HG03039 (cell line): ENCODE measurements around the gene ANO2.
"Not testable (repeated sequence)": the region's sequence is repeated elsewhere in the genome, so short reads cannot be mapped to it uniquely, and the experiment has no call there.

Source experiments
- ATAC-seq: cut with Tn5 transposase; IDR thresholded peaks from one replicate; pipeline ENCODE4 v1.9.1; 2021; ENCODE audit warnings: mild to moderate bottlenecking, moderate library complexity; ENCODE audit not compliant: unreplicated experiment

Gene ANO2

GRCh38 chr12:5689773-5690172 is 255.3 kb downstream of the ANO2 start:
- no peak for ATAC-seq

- no peak for ATAC-seq
Observed at GRCh38 chr12:5688226-5688625, 256.8 kb downstream of the ANO2 start.

GRCh38 chr12:5685935-5686334 is 259.1 kb downstream of the ANO2 start:
- no peak for ATAC-seq

DNA sequence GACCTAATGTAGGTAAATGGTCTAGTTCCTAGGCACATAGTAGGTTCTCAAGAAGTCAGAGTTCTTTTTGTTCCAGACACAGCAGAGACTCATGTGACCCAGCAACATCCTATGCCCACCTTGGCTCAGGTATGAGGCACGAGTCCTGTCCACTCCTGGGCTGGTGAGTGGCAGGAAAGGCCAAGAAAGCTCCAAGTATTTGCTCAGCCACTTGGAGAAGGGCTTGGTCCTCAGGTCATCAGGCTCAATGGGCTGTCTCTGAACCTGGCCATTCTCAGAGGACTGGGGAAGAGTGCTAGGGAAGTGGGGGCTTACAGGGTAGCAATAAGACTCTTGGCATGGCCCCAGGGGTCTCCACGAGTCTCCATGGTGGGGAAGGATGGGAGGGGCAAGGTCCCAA is 260.1 kb downstream of the ANO2 start:
- no peak for ATAC-seq

DNA sequence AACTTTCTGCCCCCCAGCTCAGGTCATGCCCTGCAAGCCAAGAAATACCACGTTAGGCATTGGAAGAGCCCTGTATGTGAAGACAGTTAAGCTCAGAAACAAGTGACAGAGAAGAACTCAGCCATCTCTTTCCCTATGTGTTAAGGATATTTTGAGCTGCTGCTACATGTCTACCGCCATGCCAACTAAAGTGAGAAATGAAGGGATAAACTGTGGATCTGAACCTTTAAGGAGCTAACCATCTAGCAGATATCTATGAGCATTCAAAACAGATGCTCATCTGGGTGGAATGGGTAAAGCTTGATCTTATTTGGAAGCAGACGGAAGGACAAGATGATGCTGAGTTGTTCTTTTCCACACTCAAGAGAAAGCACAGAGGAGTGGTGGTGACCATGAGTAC is 262.5 kb downstream of the ANO2 start:
- no peak for ATAC-seq

GRCh38 chr12:5678176-5678575 is 266.9 kb downstream of the ANO2 start:
- no peak for ATAC-seq

- not testable (repeated sequence) for ATAC-seq
Observed at GRCh38 chr12:5669624-5670023, 275.4 kb downstream of the ANO2 start.

GRCh38 chr12:5665615-5666014 is 279.4 kb downstream of the ANO2 start:
- ATAC-seq, result no peak

- no peak for ATAC-seq
Observed at GRCh38 chr12:5661811-5662210, 283.2 kb downstream of the ANO2 start.

DNA sequence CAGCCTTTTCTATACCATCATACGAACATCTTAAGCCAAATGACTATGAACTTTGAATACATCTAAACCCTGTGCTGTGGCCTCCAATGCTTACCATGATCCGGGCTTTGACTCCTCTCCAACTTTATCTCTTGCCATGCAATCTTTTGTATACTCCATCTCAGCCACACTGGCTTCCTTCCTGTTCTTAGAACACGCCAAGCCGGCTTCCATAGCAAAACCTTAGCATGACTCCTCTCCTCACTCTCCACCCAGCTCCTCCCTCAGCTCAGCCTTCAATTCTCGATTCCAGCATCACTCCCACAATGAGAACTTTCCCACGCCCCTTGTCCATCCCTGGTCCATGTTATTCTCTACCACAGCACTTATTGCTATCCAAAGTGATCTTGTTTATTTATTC is 284.8 kb downstream of the ANO2 start:
- no peak for ATAC-seq

DNA sequence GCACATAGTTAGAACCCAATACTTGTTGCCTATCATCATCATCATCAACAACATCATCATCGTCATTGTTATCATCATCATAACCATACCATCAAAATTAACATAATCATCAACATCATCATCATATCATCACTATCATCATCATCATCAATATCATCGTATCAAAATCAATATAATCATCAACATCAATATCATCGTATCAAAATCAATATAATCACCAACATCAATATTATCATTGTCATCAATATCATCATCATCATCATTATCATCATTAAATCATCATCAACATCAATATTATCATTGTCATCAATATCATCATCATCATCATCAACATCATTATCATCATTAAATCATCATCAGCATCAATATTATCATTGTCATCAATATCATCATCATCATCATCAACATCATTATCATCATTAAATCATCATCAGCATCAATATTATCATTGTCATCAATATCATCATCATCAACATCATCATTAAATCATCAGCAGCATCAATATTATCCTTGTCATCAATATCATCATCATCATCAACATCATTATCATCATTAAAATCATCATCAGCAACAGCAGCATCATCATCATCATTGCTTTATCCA is 286.6 kb downstream of the ANO2 start:
- ATAC-seq, result not testable (repeated sequence)

DNA sequence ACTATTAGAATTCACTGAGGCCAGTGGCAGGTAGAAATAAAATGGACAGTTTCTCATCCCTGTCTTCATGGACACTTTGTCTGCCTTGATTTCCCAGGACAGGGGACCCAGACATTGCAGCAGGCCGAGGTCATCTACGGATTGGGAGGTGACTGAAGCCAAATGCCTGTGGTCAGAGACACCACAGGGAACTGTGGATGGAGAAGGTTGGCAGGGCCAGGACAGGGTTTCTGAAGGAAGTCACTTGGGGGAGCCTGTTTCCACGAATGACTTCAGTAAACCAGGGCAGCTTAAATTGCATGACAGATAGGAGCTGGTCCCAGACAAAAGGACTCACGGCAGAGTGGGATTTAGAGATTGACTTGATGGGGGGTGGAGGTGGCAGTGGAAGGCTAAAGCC is 288.2 kb downstream of the ANO2 start:
- ATAC-seq, result no peak

DNA sequence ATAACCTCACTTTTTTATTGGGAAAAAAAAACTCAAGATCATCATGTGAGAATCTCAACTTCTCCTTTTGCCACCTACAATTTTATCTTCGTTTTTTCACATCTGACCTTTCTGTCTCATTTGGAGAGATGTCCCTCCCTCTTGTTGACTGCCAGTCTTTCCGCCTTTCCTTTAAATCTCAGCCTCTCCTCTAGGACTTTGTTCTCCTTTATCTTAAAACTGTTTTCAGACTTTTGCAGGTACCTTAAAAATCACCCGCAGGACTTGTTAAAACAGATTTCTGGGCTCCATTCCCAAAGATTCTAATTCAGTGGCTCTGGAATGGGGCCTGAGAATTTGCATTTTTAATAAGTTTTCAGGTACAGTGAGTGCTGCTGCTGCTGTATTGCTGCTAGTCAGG is 289.9 kb downstream of the ANO2 start:
- no peak for ATAC-seq

- no peak for ATAC-seq
Observed at GRCh38 chr12:5654019-5654418, 291.0 kb downstream of the ANO2 start.

DNA sequence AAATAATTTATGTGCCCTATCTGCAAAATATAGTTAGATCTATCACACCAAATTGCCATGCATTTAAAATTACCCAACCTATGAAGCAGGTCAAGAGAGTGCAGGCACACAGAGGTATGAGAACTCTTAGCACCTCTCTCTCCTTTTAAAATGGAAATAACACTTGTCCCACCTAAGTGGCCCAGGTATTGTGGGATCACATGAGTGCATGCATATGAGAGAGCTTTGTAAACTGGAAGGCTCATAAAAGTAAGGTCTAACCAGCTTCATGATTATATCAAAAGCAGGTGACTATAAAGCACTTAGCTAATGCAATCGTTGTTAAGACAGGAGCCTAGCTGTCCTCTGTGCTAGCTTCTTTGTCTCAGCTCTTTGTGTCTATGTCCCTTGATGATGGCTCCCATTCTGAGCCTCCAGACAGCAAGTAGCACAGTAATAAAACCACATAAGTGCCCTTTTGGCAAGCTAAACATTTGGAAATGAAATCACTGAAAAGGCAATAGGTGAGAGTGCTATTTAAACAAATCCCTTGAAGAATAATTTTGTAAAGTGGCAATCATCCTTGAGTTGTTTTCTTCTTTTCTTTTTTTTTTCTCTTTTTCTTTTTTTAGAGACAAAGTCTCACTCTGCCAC is 294.1 kb downstream of the ANO2 start:
- ATAC-seq, result no peak

DNA sequence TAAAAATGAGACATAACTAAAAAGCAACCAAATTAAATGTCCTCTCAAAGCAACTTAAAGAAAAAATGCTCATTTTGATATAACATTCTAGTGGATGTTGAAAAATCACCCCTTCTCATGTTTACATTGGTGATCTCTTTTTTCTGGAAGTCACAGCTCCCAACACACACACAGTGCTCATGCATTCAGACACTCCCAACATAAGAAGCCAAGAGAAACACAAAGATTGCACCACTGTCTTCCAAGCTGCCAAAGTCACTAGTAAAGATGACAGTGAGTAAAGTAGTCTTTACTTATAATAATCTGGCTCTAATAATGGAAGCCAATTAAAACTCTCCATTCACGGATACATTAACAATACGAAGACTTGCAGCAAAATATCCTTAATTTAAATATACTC is 294.8 kb downstream of the ANO2 start:
- ATAC-seq, result no peak

DNA sequence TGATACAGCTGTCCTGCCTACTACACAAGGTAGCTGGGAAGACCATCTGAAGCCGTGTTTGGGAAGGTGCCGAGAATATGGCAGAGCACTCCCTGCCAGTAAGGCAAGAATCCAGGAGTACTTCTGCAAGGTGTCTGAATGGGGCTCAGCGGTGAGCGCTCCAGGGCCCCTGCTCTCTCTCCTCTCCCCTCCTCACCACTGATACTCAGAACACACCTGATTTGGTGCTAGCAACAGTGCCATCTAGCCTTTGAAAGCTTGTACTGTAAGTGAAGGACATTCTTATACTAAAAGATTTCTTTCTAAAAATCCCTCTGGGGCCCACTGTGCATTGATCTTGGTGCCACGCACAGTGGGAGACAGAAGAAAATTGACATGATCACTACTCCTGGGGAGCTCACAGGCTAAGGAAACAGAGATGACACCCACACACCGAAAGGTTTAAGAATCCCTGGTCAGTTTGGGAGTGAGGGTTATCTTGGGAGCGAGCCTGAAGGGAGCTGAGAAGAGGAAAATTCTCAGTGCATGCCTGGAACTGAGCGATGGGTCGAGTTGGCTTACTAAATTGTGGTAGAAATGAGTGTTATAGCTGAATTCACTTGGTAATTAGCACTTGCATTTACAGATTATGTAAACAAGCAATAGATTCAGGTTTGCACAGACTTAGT is 296.2 kb downstream of the ANO2 start:
- no peak for ATAC-seq

DNA sequence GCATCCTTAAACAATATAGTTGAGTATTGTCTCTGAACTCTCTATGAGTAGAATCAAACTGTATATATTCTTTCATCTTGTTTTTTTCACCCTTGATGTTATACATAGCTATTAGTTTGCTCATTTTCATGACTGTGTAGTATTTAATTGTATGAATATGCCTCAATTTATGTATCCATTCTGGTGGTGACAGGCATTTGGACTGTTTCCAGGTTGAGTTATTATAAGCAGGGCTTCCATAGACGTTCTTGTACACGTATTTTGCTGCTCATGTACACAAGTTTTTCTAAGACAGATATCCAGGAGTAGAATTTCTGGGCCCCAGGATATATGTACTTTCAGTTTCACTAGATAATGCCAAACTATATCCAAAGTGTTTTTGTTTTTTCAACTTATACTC is 301.8 kb downstream of the ANO2 start:
- no peak for ATAC-seq

DNA sequence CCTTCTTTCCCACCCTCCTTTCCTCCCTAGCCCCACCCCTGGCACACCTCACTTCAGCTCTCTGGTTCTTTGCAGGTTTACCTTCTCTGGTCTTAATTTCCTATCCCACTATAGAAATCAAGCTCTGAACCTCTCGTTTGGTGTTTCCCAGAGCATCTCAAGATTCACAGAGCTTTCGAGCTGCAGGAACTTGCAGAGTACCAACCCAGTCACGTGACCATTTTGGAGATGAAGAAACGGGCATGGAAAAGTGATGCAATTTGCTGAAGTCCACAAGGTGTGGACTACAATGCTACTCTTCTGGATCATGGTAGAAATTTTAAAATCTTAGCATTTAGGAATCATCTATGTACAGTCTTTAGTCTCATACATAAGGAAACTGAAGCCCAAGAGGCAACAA is 307.4 kb downstream of the ANO2 start:
- ATAC-seq, result no peak

DNA sequence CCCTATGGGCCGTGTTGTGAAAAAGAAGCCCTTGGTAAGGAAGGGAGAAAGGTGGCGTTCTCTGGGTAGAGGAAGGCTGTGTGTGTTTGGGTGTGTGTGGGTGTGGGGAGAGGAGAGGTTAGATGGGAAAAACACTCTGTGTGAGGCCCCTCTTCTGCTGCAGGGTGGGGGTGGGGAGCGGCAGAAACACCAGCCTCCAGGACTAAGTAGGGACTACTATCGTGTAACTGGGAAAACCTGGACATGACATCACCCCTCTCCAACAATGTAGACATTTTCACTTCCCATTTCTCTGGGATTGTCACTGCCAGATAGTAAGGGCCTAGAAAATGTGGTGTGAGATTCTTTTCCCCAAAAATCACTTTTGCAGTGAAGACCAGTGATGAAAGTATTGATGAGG is 308.2 kb downstream of the ANO2 start:
- no peak for ATAC-seq

DNA sequence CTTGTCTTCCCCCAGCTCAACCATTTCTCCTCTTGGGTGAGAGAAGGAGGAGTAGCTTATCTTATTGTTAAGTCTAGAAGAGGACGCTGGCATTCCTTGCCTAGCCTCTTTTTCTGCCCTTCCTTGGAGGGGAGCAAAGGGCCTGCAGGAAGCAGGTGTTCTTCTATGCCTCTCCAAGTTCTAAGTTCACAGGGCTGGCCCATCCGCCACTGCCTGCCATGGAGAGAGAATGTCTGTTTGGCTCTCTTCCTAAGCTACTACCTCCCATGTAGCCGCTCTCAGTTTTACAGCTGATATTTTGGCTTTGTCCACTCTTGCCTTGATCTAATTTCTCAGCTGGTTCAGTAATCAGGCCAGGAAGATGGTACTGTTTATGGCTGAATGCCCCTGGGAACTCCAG is 312.0 kb downstream of the ANO2 start:
- ATAC-seq, result no peak

DNA sequence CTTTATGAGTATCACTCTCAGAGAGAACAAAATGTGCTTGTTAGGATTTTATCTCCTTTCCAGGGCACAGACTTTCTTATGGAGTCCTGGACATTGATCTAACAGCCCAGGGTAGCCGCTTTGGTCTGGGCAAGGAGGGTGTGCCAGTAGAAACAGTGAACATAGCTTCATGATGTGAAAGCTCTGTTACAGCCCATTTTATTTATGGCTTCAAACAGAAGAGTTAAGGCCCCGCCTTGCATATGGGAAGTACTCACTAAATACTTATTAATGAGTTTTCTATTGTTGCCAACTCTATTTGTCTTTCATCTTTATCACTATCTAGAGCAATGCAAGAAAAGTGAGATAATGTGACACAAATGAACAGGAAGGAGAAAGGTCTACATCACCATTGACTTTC is 312.6 kb downstream of the ANO2 start:
- ATAC-seq, result no peak

GRCh38 chr12:5631497-5631896 is 313.6 kb downstream of the ANO2 start:
- ATAC-seq, result no peak
